Measurements from ENCODE around the gene TMEM61.

The TMEM61 gene

DNA sequence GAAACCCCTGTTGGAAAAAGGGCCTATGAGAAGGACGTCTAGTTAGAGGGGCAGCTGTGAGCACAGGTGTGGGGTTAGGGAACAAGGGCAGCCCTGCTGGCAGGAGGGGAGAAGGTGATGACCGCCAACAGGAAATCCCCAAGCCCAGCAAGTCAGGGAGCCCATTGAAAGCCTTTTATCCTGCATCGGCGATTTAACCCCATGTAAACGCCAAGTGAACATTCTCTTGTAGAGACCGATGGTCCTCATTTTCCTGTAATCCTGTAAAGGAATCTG, 17.2 kb downstream of the TMEM61 start:
- H3K36me3 Mint-ChIP-seq = no peaks in the 10 kb centered on the region
- H3K27me3 Mint-ChIP-seq = peaks cover 14% of the 10 kb centered on the region
- H3K4me3 Mint-ChIP-seq = peak overlapping the region; percentile 63
- no peak overlapping the region for H3K27ac Mint-ChIP-seq
- no peaks in the 10 kb centered on the region for H3K9me3 Mint-ChIP-seq (ENCODE audit: low read depth)
- peaks cover 20% of the 10 kb centered on the region for H3K4me1 Mint-ChIP-seq (ENCODE audit: low read depth)

DNA sequence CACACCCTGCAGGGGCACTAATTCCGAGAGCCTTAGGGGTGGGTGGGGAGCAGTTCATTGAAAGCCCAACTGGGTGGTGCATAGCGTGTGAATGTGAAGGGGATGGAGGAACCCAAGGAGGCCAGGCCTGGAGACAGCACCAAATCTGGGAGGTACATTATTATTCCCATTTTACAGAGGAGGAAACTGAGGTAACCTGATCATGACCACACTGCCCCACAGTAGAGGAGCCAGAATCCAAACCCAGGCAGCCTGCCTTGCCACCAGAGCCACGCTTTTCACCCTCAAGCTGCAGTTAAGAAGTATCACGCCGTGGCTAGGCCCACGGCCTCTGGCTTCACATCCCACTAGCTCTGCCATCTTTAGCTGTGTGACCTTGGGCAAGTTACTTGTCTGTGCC, 17.7 kb downstream of the TMEM61 start:
- Mint-ChIP-seq H3K36me3 (no peaks in the 10 kb centered on the region), H3K27me3 (peaks cover 14% of the 10 kb centered on the region), H3K27ac (no peak overlapping the region), H3K4me1 (ENCODE audit: low read depth) (peaks cover 20% of the 10 kb centered on the region), H3K9me3 (ENCODE audit: low read depth) (no peaks in the 10 kb centered on the region), H3K4me3 (no peak overlapping the region)

DNA sequence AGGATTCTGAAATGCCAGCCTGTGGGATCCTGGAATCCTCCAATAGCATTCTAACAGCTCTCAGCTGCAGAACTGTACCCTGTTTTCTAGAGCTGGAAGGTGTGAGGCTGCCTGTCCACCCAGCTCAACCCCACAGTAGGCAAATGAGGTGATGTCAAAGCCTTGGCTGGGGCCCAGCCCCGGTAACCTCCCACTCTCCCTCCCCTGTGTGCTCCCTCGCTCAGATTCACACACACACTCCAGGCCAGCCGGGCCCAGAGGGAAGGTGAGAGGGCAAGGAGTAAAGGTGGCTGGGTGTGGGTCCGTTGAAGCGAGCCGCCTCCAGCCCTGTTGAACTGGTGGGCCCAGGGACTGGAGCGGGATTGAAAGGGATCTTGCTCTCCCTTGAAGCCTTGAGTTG, 18.2 kb downstream of the TMEM61 start, which contains the start of gene BSND:
BSND (plus strand) TSS at position 257 of the 400 bp plus-strand sequence. CDS start 254 bp downstream, outside the sequence.
- H3K4me3 Mint-ChIP-seq = no peak within 1 kb of the TSS
- no peaks in the 10 kb centered on the region for H3K9me3 Mint-ChIP-seq (ENCODE audit: low read depth)
- H3K27me3 Mint-ChIP-seq = peaks cover 14% of the 10 kb centered on the region
- H3K36me3 Mint-ChIP-seq = no peaks in the 10 kb centered on the region
- no peak within 1 kb of the TSS for H3K27ac Mint-ChIP-seq
- peaks cover 20% of the 10 kb centered on the region for H3K4me1 Mint-ChIP-seq (ENCODE audit: low read depth)

DNA sequence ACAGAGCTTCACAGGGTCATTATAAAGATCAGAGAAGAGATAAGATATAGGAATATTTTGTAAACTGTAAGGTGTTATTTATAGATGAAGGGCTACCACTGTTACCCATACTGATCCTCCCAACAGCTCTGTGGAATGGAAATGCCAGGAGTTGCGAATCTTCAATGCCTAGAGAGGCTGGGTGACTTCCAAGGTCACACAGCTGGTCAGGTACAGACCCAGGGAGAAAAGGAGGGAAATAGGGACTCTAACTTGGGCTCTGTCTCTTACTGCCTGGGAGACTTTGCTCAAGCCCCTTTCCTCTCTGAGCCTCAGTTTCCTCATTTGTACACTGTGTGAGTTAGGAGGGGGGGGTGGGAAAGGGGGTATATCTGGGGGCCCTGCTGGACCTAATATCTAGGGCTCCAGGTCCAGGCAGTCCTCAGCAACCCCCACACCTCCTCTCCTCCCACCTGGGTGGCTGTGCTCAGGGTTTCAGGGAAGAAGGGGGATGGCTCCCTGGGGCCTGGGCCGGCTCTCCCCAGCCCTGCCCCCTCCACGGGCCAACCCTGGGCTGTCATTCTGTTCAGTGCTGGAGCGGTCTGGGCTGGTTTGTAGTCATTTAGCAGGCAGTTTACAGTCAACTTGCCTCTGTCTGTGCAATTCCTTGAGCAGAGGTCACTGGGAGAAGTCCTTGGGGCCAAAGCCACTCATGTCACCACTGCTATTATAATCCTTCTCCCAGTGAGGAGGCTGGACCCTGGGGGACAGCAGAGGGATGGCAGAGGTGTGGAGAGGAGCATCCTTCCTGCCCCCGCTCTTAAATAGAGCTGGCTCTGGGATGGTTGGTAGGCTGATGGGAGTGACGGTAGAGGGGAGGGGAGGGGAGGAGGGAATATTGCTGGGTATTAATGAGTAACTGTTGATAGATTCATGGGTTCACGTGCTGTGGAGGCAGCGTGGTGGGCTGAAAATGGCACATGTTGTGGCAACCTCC, 20.0 kb downstream of the TMEM61 start:
- peaks cover 17% of the 10 kb centered on the region for H3K4me1 Mint-ChIP-seq (ENCODE audit: low read depth)
- peaks cover 14% of the 10 kb centered on the region for H3K27me3 Mint-ChIP-seq
- H3K9me3 Mint-ChIP-seq (ENCODE audit: low read depth) = no peaks in the 10 kb centered on the region
- H3K36me3 Mint-ChIP-seq = no peaks in the 10 kb centered on the region
- H3K27ac Mint-ChIP-seq = no peak overlapping the region
- H3K4me3 Mint-ChIP-seq = no peak overlapping the region

DNA sequence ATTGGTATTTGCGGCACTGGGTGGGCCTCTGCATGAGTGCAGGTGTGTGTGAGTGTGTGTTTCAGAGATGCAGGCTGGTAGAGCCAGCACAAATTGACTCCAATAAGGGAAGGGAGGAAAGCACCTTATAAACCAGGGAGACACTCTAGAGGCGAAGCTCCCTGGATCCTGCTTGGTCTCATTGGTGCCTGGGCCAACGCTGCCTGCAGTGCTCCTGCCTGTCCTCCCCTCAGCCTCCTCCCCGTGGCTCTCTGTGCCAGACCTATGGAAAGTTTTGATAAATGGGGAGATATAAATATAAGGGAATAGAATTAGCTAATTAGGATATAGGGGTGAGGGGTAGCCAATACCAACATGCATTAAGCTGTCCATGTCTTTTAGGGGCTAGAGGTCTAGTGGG, 20.9 kb downstream of the TMEM61 start:
- Mint-ChIP-seq H3K9me3 (ENCODE audit: low read depth) (no peaks in the 10 kb centered on the region), H3K27me3 (peaks cover 10% of the 10 kb centered on the region), H3K36me3 (no peaks in the 10 kb centered on the region)

DNA sequence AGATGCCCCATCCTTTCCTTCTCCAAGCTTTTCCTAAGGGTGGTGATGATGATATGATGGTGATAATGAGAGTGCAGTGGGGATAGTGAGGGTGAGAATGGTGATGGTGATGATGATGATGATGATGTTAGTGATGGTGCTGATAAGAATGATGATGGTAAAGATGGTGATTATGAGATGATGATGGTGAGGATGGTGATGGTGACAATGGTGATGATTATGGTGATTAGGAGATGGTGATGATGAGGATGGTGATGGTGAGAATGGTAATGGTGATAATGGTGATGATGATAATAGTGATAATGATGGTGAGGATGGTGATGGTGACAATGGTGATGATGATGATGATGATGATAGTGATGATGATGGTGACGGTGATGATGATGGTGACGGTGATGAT, 22.3 kb downstream of the TMEM61 start:
- Mint-ChIP-seq H3K36me3 (no peaks in the 10 kb centered on the region), H3K4me1 (ENCODE audit: low read depth) (no peaks in the 10 kb centered on the region), H3K4me3 (no peak overlapping the region), H3K27ac (no peak overlapping the region), H3K9me3 (ENCODE audit: low read depth) (no peaks in the 10 kb centered on the region), H3K27me3 (peaks cover 4% of the 10 kb centered on the region)

More for the DNA sequence above, 20.9 kb downstream of the TMEM61 start:
- Mint-ChIP-seq H3K4me1 (ENCODE audit: low read depth) (peaks cover 8% of the 10 kb centered on the region), H3K4me3 (no peak overlapping the region), H3K27ac (no peak overlapping the region)

DNA sequence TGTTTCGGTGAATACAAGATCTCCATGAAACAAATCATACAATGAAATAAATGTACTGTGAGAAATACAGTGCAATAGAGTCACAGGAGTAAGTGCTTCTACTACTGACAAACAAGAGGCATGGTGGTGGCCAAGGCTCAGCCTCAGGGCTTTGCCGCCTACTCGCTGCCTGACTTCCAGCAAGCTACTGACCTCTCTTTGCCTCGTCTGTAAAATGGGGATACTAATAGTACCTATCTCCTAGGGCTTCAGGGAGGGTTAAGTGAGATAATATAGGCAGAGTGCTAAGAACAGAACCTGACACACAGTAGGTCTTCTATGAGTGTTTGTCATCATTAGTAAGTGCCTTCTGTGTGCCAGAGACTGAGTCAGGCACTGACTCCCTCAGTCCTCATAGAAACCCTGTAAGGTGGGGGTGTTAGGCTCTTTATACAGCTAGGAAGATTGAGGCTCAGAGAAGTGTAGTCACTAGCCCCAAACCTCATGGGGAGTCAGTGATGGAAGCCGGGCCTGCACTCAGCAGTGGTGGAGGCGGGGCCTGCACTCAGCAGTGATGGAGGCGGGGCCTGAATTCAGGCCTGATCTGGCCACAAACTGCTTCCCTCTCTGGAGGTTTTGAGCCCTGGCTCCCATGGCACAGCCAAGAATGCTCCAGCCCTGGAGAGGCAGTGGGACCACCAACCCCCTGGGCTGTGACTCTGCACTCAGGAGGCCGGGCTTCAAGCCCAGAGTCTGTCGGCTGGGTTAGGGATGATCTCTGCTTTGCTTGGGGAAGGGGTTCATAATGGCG, 25.1 kb downstream of the TMEM61 start:
- Mint-ChIP-seq H3K4me1 (ENCODE audit: low read depth) (no peaks in the 10 kb centered on the region), H3K4me3 (no peak overlapping the region), H3K27ac (no peak overlapping the region), H3K36me3 (no peaks in the 10 kb centered on the region), H3K27me3 (no peaks in the 10 kb centered on the region), H3K9me3 (ENCODE audit: low read depth) (no peaks in the 10 kb centered on the region)

DNA sequence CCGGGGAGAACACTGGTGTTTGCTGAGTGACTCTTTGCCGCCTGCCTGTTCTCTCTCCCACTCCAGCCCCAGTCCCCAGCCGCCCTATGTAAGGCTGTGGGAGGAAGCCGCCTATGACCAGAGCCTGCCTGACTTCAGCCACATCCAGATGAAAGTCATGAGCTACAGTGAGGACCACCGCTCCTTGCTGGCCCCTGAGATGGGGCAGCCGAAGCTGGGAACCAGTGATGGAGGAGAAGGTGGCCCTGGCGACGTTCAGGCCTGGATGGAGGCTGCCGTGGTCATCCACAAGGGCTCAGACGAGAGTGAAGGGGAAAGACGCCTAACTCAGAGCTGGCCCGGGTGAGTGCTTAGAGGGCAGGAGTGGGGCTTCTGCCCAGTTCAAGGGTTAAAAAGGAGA, 26.5 kb downstream of the TMEM61 start:
- Mint-ChIP-seq H3K36me3 (no peaks in the 10 kb centered on the region), H3K27ac (no peak overlapping the region), H3K4me3 (no peak overlapping the region), H3K4me1 (ENCODE audit: low read depth) (no peaks in the 10 kb centered on the region), H3K9me3 (ENCODE audit: low read depth) (no peaks in the 10 kb centered on the region), H3K27me3 (no peaks in the 10 kb centered on the region)

DNA sequence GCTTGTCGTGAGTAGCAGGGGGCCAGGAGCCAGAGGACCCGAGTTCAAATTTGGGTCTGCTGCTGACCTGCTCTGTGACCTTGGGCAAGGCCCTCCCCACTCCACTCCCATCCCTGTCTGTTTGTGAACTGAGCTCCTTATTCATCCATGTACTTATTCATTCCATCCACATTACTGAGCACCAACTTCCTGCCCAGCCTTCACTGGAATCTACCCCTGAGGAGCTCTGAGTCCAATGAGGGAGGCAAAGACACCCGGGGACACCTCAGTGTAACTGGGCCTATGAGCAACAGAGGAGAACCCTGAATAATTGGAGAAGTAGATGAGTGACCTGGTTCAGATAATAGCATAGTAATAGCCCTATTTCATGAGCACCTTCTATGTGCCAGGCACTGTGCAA, 27.2 kb downstream of the TMEM61 start:
- H3K4me3 Mint-ChIP-seq = no peak overlapping the region
- no peaks in the 10 kb centered on the region for H3K4me1 Mint-ChIP-seq (ENCODE audit: low read depth)
- no peaks in the 10 kb centered on the region for H3K36me3 Mint-ChIP-seq
- no peaks in the 10 kb centered on the region for H3K27me3 Mint-ChIP-seq
- H3K9me3 Mint-ChIP-seq (ENCODE audit: low read depth) = no peaks in the 10 kb centered on the region
- H3K27ac Mint-ChIP-seq = no peak overlapping the region

DNA sequence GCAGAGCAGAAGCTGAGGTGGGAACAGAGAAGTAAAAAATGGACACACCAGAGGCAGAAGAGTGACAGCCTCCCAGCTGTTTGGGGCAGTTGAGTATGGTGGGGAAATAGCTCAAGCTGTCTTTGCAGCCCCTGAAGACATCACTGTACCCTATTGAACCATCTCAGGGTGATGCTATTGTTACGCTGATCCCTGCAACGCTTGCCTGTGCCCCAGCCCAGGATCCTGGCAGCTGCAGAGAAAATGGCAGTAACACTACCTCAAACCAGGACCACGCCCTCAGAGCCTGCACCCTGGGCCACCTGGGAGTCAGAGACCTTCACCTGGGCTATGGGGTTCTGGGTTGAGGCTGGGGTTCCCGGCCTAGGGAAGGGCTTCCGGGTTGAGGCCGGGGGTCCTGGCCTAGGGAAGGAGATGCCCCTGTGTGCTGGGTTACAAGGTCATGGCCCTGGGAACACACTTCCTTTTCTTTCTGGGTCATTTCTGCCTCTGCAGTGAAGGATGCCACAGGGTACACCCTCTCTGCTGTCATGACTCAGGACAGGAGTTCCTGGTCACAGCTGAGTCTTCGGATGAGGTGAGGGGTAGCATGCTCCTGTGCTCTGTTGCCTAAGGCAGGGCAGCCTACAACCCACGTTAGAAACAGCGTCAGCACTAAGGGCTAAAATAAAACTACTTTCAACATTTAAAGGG, 29.9 kb downstream of the TMEM61 start:
- H3K27ac Mint-ChIP-seq = no peak overlapping the region
- no peaks in the 10 kb centered on the region for H3K36me3 Mint-ChIP-seq
- no peaks in the 10 kb centered on the region for H3K9me3 Mint-ChIP-seq (ENCODE audit: low read depth)
- H3K4me3 Mint-ChIP-seq = no peak overlapping the region
- H3K4me1 Mint-ChIP-seq (ENCODE audit: low read depth) = no peaks in the 10 kb centered on the region
- H3K27me3 Mint-ChIP-seq = peaks cover 4% of the 10 kb centered on the region

DNA sequence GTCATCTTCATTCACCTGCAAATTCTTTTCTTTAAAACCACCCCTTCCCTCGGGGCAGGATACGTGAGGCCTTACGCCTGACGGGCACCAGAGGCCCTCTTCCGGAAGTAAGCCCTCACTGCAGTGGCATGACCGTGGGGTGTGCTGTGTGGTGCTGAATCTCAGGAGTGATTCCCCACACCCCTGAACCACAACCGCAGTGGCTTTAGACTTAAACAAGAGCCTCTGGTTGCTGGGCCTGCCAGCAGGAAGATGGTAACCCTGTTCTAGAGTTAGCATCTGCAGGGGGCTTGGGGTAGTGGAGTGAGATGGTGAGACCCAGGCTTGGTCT, 30.4 kb downstream of the TMEM61 start:
- no peaks in the 10 kb centered on the region for H3K36me3 Mint-ChIP-seq

DNA sequence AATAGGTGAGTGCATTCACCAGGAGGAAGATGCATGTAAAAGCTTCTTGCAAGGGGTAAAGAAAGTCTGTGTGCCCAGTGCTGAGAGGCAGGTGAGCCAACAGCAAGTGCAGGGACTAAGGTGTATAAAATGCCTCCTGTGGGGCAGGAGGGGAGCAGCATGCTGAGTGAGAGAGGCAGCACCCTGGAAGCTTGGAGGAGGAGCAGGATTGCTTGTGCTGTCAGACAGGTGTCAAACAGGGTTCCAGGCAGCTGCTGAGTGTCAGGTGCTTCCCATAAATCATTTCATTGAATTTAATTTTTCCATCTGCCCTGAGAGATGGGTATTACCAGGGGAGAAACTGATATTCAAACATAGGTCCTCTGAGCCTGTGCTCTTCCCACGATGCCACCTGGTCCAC, 32.2 kb downstream of the TMEM61 start:
- no peaks in the 10 kb centered on the region for H3K36me3 Mint-ChIP-seq
- no peaks in the 10 kb centered on the region for H3K9me3 Mint-ChIP-seq (ENCODE audit: low read depth)
- H3K4me3 Mint-ChIP-seq = no peak overlapping the region
- H3K4me1 Mint-ChIP-seq (ENCODE audit: low read depth) = no peaks in the 10 kb centered on the region
- peaks cover 4% of the 10 kb centered on the region for H3K27me3 Mint-ChIP-seq
- H3K27ac Mint-ChIP-seq = no peak overlapping the region

More for the DNA sequence above, 30.4 kb downstream of the TMEM61 start:
- Mint-ChIP-seq H3K9me3 (ENCODE audit: low read depth) (no peaks in the 10 kb centered on the region), H3K4me3 (no peak overlapping the region), H3K27ac (no peak overlapping the region), H3K27me3 (peaks cover 4% of the 10 kb centered on the region), H3K4me1 (ENCODE audit: low read depth) (no peaks in the 10 kb centered on the region)

DNA sequence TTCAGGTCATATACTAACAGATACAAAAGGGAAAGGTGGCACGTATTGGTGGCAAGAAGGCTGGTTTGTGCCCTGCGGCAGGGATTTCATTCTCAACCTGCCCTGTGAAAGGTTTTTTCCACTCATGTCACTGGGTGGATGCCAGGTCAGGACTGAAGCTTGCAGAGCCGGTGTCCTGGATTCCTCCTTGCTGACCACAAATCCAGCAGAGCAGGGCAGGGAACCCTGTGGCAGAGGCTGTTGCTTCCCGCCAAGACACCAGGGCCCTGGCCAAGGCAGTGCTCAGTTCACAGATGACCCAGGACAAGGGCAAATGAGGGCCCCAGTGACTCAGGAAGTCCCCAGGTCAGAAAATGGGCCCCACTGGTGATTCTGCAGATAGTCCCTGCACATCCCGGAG, 34.7 kb downstream of the TMEM61 start:
- Mint-ChIP-seq H3K27me3 (peaks cover 9% of the 10 kb centered on the region), H3K9me3 (ENCODE audit: low read depth) (no peaks in the 10 kb centered on the region), H3K27ac (no peak overlapping the region), H3K4me3 (no peak overlapping the region), H3K4me1 (ENCODE audit: low read depth) (no peaks in the 10 kb centered on the region), H3K36me3 (no peaks in the 10 kb centered on the region)

DNA sequence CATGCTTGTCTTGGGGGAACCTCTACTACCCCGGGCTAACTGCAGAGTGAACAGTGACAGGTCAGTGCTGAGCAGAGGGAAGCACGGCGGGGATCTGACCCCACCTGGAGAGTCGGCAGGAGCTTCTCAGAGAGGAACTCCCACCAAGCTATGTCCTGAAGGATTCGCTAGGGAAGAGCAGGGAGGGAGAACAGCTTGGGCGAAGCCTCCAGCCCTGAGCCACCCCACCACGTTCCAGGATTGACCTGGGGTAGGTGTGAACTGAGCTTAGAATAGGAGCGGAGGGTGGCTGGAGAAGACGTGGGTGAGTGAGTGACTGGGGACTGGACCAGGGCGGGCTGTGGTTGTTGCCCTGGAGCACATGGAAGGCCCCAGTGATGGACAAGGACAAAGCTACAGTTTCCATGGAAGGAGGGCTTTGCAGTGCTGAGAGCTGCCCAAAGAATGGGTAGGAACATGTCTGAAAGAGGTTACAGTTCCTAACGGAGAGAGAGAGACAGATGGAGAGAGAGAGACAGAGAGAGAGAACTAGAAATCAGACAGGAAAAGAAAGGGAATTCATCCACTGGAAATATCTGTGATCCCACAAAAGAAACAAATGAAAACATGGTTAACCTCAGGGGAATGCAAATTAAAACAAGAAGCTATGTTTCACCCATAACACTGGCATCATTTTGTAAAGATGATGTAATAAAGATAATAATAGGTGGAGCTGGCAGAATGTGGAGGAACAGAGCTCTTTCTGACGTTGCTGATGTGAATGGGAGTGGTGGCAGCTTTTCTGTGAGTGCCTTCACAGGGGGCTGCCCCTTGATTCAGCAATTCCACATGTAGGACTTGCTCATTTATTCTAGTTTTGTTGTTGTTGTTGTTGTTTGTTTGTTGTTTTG, 35.5 kb downstream of the TMEM61 start:
- H3K9me3 Mint-ChIP-seq (ENCODE audit: low read depth) = no peaks in the 10 kb centered on the region
- no peaks in the 10 kb centered on the region for H3K36me3 Mint-ChIP-seq
- no peak overlapping the region for H3K27ac Mint-ChIP-seq
- peaks cover 9% of the 10 kb centered on the region for H3K27me3 Mint-ChIP-seq
- no peak overlapping the region for H3K4me3 Mint-ChIP-seq
- no peaks in the 10 kb centered on the region for H3K4me1 Mint-ChIP-seq (ENCODE audit: low read depth)

Measured in activated naive CD8-positive, alpha-beta T cell (primary cell).